ENCODE results near the gene CCSER1. TPM values are rescaled to one million over a fixed set of nuclear protein-coding genes. Genes with fewer than 3 reads are reported as not detected.
"Not testable (repeated sequence)": the region's sequence is repeated elsewhere in the genome, so short reads cannot be mapped to it uniquely, and the experiment has no call there.

The CCSER1 gene
- total RNA-seq, 2 donors from 2014 or later, result 11.8 to 12.5 TPM

GRCh38 chr4:91256043-91256442, 1128.8 kb downstream of the CCSER1 start:
- TF ChIP-seq CTCF (IDR thresholded peaks at IDR 0.05), result no peak
- H3K27ac ChIP-seq, result no peak overlapping the region
- no peaks in the 10 kb centered on the region for H3K27me3 ChIP-seq
- no peak for DNase-seq (ENCODE audit: low spot score)
- no peak overlapping the region for H3K4me3 ChIP-seq
- no peaks in the 10 kb centered on the region for H3K4me1 ChIP-seq
- no peaks in the 10 kb centered on the region for H3K9me3 ChIP-seq
- no peaks in the 10 kb centered on the region for H3K36me3 ChIP-seq

- Histone ChIP-seq H3K36me3 (no peaks in the 10 kb centered on the region), H3K9me3 (no peaks in the 10 kb centered on the region), H3K4me1 (no peaks in the 10 kb centered on the region), H3K27ac (no peak overlapping the region), H3K4me3 (no peak overlapping the region), H3K27me3 (no peaks in the 10 kb centered on the region)
- no peak for TF ChIP-seq CTCF (IDR thresholded peaks at IDR 0.05)
- DNase-seq (ENCODE audit: low spot score), result no peak
Observed at GRCh38 chr4:91256751-91257150, 1129.6 kb downstream of the CCSER1 start.

- TF ChIP-seq CTCF (IDR thresholded peaks at IDR 0.05), result no peak
- no peak overlapping the region for H3K27ac ChIP-seq
- H3K9me3 ChIP-seq, result no peaks in the 10 kb centered on the region
- H3K4me3 ChIP-seq, result no peak overlapping the region
- DNase-seq (ENCODE audit: low spot score), result no peak
- no peaks in the 10 kb centered on the region for H3K36me3 ChIP-seq
- no peaks in the 10 kb centered on the region for H3K27me3 ChIP-seq
- no peaks in the 10 kb centered on the region for H3K4me1 ChIP-seq
Observed at GRCh38 chr4:91257721-91258120, 1130.5 kb downstream of the CCSER1 start.

GRCh38 chr4:91258326-91258725, 1131.1 kb downstream of the CCSER1 start:
- Histone ChIP-seq H3K4me1 (no peaks in the 10 kb centered on the region), H3K27ac (no peak overlapping the region), H3K9me3 (no peaks in the 10 kb centered on the region), H3K4me3 (no peak overlapping the region), H3K27me3 (no peaks in the 10 kb centered on the region), H3K36me3 (no peaks in the 10 kb centered on the region)
- DNase-seq (ENCODE audit: low spot score), result no peak
- no peak for TF ChIP-seq CTCF (IDR thresholded peaks at IDR 0.05)

GRCh38 chr4:91267543-91267942, 1140.3 kb downstream of the CCSER1 start:
- no peak for DNase-seq (ENCODE audit: low spot score)
- H3K27ac ChIP-seq, result no peak overlapping the region
- no peak overlapping the region for H3K4me3 ChIP-seq
- H3K36me3 ChIP-seq, result no peaks in the 10 kb centered on the region
- H3K4me1 ChIP-seq, result no peaks in the 10 kb centered on the region
- TF ChIP-seq CTCF (IDR thresholded peaks at IDR 0.05), result no peak
- no peaks in the 10 kb centered on the region for H3K9me3 ChIP-seq
- H3K27me3 ChIP-seq, result no peaks in the 10 kb centered on the region

- not testable (repeated sequence) for H3K4me1 ChIP-seq; DNase-seq (ENCODE audit: low spot score); H3K4me3 ChIP-seq; H3K36me3 ChIP-seq; H3K27ac ChIP-seq; H3K27me3 ChIP-seq; H3K9me3 ChIP-seq
Observed at GRCh38 chr4:91268481-91268880, 1141.3 kb downstream of the CCSER1 start.
